GM19395 (cell line): Measurements from ENCODE around the gene RAB21.

Experiments used
- ATAC-seq: cut with Tn5 transposase; IDR thresholded peaks from one replicate; pipeline ENCODE4 v1.9.1; 2021; ENCODE audit warnings: mild to moderate bottlenecking, moderate library complexity; ENCODE audit not compliant: unreplicated experiment

RAB21 gene, protein sequence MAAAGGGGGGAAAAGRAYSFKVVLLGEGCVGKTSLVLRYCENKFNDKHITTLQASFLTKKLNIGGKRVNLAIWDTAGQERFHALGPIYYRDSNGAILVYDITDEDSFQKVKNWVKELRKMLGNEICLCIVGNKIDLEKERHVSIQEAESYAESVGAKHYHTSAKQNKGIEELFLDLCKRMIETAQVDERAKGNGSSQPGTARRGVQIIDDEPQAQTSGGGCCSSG

GRCh38 chr12:71754461-71755145 is at the start of gene RAB21:
Gene RAB21 (plus strand): TSS chr12:71754863. CDS start chr12:71755130, 267 bp downstream.
- peak; percentile 94 for ATAC-seq

DNA sequence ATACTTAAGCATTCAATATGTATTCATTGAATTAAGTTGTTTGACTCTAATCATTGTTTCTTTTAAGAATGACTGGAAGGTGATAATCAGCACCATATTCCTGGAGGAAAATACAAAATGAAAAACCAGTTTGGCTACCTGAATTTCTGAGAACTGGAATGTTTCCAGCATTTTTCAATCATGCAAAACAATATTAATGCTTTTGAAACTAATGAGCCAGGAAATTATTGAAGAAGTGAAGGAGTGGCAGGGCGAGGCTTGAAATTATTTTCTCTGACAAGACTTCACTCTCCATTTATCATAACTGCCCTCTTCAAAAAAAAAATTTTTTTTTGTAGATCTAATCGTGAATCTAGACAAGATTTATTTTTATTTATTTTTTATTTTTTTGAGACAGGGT is 49.7 kb upstream of the RAB21 start:
- ATAC-seq, result no peak

GRCh38 chr12:71708658-71709057 is 46.0 kb upstream of the RAB21 start:
- no peak for ATAC-seq

GRCh38 chr12:71710276-71711125 is 44.2 kb upstream of the RAB21 start:
- no peak for ATAC-seq

GRCh38 chr12:71718611-71719010 is 36.1 kb upstream of the RAB21 start:
- ATAC-seq, result no peak

DNA sequence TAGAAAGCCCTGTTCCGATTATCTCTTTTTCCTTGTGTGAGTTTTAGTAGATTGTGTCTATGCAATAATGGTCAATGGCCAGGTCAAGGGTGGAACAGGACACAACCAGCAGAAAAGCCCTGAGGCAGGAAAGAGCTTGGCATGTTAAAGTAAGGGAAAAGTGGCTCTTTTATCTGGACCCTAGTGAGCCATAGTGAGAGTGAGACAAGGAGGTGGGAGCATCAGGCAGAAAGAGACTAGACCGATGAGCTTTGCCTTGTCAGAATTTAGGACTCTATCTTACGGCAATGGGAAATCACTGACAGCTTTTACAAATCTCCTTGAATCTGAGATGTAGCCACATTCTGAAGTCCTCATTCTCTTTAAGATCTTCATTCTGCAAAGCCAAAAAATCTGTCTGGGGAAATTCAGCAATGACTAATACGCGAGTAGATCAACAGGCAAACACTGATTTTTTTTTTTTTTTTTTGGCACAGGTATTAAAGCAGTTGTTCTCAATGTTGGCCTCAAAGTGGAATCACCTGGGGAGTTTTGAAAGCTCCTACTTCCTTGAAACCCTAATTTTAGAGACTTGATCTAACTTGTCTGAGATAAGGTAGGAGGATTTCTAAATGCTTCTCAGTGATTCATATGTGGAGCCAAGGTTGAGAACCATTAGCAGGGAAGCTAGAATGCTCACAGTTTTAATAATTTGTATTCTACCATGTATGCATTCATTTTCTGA is 34.9 kb upstream of the RAB21 start:
- no peak for ATAC-seq

- no peak for ATAC-seq
These were observed 32.7 kb upstream of the RAB21 start for GRCh38 chr12:71721783-71722505.

GRCh38 chr12:71725011-71725410 is 29.7 kb upstream of the RAB21 start:
- no peak for ATAC-seq

- no peak for ATAC-seq
These were observed 28.1 kb upstream of the RAB21 start for GRCh38 chr12:71726548-71726947.

GRCh38 chr12:71727958-71728357 is 26.7 kb upstream of the RAB21 start:
- no peak for ATAC-seq

DNA sequence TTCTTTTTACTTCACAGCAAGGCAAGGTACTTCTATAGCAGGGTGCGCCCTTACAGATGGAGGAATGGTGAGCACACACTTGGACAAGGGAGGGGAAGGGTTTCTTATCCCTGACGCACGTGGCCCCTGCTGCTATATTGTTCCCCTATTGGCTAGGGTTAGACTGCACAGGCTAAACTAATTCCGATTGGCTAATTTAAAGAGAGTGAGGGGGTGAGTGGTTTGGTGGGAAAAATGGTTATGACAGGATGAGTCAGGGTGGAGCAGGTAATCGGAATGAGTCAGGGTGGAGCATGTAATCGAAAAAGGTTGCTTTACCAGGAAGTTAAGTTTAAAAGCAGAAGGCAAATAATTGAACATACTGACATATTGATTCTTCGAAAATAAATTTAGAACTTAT is 23.7 kb upstream of the RAB21 start:
- ATAC-seq, result no peak

DNA sequence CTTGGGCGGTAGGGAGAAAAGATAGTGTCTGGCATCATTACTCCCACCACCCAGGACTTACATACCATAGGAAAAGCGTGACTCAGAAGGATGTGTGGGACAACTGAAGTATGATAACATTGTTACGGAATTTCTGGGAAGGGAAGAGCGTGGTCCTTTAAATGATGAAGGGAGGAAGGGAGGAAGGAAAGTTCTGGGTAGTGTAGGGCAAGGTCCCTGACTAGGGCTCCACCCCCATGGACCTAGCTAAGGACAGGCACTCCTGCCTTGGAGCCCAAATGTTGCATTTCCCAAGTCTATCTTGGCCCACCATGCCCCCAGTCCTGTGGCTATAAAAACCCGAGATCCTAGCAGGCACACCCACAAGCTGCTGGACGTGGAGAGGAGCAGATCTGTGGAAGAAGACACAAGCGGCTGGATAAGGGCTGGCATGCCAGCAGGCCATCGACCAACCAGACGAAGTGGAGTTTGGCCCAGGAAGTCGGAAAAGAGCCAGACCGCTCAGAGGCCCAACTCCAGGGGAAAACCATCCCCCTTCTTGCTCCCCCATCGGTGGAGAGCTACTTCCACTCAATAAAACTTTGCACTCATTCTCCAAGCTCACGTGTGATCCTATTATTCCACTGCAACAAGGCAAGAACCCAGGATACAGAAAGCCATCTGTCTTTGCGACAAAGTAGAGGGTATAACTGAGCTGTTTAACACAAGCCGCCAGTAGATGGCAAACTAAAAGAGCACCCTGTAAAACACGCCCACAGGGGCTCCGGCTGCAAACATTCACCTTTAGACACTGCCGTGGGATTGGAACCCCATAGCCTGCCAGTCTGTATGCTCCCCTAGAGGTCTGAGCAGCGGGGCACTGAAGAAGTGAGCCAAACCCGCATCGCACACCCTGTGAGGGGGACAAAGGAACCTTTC is 23.0 kb upstream of the RAB21 start:
- ATAC-seq, result no peak

DNA sequence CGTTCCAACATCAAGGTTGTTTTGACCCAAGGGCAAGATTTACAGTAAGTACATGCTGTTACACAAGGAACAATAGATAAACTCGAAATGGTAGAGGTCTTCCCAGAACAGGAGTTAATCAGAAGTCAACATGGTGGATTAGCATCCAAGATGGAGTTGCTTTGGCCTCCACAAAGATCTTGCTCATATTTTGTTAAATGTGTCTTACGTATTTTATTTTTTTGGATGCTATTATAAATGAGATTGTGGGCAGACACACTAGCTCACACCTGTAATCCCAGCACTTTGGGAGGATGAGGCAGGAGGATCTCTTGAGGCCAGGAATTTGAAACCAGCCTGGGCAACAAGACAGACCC is 22.3 kb upstream of the RAB21 start:
- no peak for ATAC-seq

DNA sequence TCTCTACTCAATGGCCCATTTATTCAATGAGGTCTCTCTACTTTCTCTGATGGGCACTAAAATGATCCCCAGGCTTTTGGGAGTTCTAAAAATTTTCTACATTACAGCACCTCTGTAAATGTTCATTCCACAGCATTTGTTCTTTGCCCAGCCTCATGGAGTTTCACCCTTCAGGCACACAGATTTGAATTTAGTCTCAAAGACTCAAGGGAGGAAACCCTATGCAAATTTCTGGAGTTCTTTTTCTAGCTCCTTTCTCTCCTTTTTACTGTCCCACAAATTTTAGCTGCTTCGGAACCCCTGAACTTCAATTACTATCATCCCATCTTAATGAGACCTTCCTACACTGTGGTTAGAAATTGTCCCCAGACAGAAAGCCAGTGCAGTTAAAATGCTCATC is 17.5 kb upstream of the RAB21 start:
- ATAC-seq, result no peak

GRCh38 chr12:71742998-71743397 is 11.7 kb upstream of the RAB21 start:
- no peak for ATAC-seq

DNA sequence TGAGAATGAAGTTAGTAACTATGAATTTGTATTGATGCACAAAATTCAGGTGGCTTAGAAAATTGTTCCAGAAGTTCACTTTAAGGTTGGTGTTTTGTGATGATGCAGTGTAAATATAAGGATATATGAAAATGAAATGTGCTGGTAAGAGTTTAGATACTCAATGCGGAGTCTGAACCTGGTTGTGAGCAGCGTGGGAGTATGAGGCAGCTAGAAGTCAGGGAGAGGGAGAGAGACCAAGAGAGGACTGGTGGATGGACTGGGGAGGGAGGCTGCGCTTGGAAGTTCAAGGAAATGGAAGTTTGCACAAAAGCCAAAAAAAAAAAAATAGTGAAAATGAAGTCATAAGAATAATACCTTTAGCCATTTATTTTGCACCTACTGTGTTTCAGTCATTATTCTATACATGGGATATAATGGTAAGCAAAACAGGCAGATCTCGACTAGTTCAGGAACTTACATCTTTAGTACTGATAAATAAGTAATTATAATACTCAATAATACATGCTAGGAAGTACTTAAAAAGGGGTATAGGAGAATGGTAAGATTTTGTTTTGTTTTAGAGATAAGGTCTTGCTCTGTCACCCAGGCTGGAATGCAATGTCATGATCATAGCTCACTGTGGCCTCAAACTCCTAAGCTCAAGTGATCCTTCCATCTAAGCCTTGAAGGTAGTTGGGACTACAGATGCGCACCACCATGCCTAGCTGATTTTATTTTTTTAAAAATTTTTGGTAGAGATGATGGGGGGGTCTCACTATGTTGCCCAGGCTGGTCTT is 10.0 kb upstream of the RAB21 start:
- ATAC-seq, result no peak

GRCh38 chr12:71746974-71747611 is 7.6 kb upstream of the RAB21 start:
- ATAC-seq, result peak; percentile 93

- no peak for ATAC-seq
These were observed 6.4 kb upstream of the RAB21 start for GRCh38 chr12:71748081-71748850.
